T47D (cell line): ENCODE measurements around the gene ARL10.

Experiments
- DNase-seq, 2 experiments: peaks; one replicate each; pipeline versions ENCODE4 v3.0.0 to v3.0.0-alpha.2; 2011 to 2012; ENCODE audit warnings: low read depth in 1 of 2, low spot score in 1 of 2
- JUND ChIP-seq: IDR thresholded peaks from 2 replicates; pipeline ENCODE4 v1.6.1; 2012; ENCODE audit warnings: low read depth
- in situ Hi-C: cut with HindIII; loops from 2 replicates; pipeline ENCODE4 v1.10.0; 2016; ENCODE audit warnings: low sequenced_read_pairs, low pct_unique_long_range_greater_than_20kb

ARL10 gene

DNA sequence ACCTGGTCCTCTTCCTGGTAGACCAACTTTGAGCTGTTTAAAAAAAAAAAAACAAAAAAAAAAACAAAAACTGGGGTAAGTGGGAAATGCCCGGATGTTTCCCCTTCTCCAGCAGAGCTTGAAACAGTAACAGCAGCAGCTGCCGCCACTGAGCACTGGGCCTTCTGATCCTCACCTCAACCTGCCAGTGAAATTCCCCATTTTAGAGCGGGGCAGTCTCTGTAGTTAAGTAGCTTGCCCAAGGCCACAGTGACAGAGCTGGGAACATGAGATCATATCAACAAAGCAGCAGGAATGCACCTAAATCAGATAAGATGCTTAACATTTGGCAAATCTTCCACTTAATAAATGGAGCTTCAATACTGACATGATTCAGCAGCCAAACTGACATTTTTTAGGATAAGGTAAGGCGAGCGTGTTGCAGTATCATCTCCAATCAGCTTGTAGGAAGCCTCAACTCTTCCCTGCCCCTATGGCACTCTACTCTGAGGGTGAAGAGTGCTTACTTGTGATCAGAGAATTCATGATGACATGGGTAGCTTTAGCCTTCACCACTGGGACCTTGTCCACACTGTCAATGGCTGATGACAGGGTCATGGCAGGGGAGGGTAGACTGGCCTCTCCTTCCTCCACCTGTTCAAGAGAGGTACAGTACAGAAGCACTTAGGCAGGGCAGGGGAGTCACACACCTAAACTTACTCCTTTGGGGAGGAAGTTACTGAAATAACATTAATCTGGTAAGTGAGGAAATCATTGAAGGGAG is 13.0 kb upstream of the ARL10 start:
- peak in 1 of 2 experiments; percentile 28 for DNase-seq
- in situ Hi-C loops = no loop called here
- no peak for TF ChIP-seq JUND

- in situ Hi-C loops = no loop called here
- DNase-seq = no peak
- TF ChIP-seq JUND = no peak
These were observed 11.8 kb upstream of the ARL10 start for GRCh38 chr5:176353533-176353932.

DNA sequence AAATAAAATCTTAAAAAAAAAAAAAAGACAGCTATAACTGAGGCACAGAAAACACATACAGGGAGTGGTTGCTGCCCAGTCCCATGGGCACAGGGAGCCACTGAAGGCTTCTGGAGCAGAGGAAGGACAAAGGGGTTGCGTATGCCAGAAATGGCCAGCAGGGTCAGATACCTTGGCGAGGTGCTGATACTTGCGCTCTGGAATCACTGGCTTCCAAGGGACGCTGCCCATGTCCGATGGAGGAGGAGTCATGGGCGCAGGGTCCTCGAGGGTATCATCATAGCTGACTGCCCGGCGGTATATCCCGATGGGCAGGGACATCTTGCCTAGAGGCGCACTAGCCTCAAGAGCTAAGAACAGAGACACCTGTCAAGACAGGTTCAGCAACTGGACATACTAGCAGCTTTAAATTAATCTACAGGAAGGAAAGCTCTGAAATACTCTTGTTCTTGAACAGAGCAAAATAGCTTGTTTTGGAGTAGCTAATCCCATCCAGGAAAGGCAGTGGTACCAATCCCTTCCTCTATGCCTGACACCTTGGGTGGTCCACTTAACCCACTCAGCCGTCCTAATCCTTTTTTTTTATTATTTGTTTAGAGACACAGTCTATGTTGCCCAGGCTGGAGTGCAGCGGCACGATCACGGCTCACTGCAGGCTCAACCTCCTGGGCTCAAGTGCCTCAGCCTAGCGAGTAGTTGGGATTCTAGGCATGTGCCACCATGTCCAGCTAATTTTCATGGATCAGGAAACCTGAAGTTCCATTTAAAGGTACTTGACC is 9.7 kb upstream of the ARL10 start:
- TF ChIP-seq JUND = no peak
- no peak for DNase-seq

GRCh38 chr5:176356179-176356566 is 9.1 kb upstream of the ARL10 start:
- TF ChIP-seq JUND = no peak
- no peak for DNase-seq
- in situ Hi-C loops = no loop called here

More for the DNA sequence above, 9.7 kb upstream of the ARL10 start:
- in situ Hi-C loops = no loop called here

DNA sequence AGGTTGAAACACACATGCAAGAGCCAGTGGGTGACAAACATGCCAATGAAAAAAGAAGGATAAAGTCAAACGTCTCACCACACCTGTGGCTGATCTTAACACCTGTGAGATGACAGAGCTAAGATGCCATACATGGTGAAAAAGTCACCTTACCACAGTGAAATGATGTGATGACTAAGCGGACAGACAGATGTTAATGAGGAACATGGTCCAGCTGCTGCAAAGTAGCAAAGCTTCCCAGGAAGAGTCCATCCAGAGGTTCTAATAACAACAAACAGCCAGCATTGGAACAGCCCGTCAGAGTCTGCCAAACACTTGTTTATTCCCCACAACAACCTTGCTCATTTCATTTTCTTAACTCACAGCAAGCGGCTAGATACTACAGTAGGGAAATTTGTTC is 5.6 kb upstream of the ARL10 start:
- DNase-seq = no peak
- in situ Hi-C loops = no loop called here
- TF ChIP-seq JUND = no peak

DNA sequence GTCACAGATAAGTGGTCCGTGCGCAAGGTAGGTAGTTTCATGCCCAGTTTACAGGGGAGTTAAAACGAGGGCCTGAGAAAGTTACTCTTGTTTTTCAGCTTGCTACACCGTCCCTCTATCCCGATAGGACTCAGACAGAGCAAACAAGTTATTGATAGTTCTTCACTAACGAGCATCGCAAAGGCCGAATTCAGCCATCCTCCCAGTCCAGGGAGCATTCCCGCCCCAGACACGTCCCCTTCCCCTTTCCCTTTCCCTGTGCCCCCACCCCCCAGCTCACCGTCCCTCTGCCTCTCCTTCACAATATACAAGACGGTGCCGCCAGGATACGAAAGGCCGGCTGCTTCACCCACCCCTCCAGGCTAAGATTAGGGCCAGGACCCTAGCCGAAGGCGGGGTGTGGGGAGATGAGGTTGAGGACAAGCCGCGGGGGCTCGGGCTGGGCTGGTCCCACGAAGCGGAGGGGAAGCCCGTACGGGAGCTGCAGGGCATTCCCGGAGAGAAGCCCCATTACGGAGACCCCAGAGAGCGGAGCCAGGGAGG is 4.3 kb upstream of the ARL10 start:
- peak in 1 of 2 experiments; percentile 10 for DNase-seq
- TF ChIP-seq JUND = no peak
- in situ Hi-C loops = no loop called here

- no peak for TF ChIP-seq JUND
- in situ Hi-C loops = no loop called here
These were observed 3.7 kb upstream of the ARL10 start, which contains the start of gene KIAA1191 for GRCh38 chr5:176361437-176362232. Gene KIAA1191, minus strand, starts transcription at chr5:176361764. Its CDS starts 2,256 bp downstream, at chr5:176359508.

DNA sequence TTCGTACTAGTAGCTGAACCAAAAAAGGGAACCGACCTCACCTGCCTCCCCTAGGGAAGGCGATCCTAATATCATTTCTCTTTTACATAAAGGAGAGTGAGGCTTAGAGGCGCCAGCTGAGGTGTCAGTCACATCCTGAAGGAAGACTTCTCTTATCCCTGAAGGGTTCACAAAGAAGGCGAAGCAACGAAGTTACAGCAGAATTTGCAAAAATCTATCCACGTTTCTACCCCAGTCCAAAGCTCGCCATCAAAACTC is 3.1 kb upstream of the ARL10 start:
- TF ChIP-seq JUND = no peak
- in situ Hi-C loops = no loop called here
- no peak for DNase-seq

More at GRCh38 chr5:176361437-176362232, 3.7 kb upstream of the ARL10 start, which contains the start of gene KIAA1191:
- peak; percentile 83 to 92 for DNase-seq

DNA sequence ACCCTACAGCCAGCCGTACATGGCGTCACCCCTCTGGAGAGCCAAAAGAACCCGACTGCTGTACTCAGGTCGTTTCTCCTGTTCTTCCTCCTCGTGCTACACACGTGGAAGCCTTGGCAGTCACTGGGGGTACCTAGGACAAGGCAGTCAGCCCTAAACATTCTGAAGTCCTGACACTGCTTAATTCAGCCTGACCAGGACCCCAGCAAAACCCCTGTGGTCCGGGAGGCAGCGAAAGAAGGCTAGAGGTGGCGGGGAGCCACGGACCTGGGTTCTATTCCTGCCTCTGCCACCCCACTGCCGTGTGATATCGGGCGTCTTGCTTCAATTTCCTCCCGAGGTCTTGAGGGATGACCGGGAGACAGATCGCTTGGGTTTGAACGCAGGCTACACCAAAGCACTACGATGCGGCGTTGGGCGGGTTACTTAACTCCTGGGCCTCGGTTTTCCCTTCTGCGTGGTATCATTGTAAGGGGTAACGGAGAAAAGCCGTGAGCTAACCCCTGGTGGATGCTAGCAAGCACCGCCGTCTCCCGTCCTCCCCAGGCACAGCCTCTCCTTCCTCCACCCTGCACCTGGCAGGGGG is 429 bp upstream of the ARL10 start:
- no peak for DNase-seq
- no peak for TF ChIP-seq JUND
- in situ Hi-C loops = no loop called here

DNA sequence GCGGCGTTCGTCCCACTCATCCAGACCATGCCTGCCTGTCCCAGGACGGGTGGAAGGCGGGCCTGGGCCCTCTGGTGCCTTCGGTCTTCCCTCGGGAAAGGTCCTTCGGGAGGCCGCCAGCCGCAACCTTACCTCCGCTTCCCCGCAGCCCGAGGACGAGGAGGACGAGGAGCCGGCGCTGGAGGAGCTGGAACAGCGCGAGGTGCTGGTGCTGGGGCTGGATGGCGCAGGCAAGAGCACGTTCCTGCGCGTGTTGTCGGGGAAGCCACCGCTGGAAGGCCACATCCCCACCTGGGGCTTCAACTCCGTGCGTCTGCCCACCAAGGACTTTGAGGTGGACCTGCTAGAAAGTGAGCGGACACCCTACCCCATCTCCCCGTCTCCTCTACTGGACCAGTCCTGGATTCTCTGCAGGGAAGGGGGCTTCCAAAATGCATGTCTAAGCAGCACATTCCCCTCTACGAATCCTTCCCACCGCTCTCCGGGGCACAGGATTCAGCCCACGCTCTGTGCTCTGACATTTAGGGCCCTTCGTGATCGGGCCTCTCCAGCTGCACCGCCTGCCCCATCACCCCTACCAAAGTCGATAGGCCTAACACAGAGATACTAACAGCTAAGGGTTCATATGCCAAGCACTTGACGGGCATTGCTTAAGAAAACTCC is 1.1 kb downstream of the ARL10 start:
- TF ChIP-seq JUND = no peak
- in situ Hi-C loops = no loop called here
- no peak for DNase-seq

DNA sequence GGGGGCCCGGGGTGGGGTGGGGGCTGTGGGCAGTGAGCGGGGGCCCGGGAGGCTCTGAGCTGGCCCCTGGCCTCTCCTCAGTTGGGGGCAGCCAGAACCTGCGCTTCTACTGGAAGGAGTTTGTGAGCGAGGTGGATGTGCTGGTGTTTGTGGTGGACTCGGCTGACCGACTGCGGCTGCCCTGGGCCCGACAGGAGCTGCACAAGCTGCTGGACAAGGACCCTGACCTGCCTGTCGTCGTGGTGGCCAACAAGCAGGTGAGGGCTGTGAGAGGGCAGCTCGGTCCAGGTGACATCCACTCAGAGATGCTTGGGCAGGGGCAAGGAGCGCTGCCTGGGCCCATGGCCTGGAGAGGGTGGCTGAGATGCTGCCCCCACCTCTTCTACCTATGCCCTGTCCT is 3.4 kb downstream of the ARL10 start:
- DNase-seq = no peak
- TF ChIP-seq JUND = no peak
- in situ Hi-C loops = no loop called here
